GM21360 (cell line): ENCODE measurements around the gene NABP1.

ENCODE experiments used
- ATAC-seq: cut with Tn5 transposase; IDR thresholded peaks from one replicate; pipeline ENCODE4 v1.9.1; 2021; ENCODE audit warnings: mild to moderate bottlenecking, moderate library complexity; ENCODE audit not compliant: unreplicated experiment

NABP1 gene

GRCh38 chr2:191646163-191646902 is 31.6 kb upstream of the NABP1 start:
- no peak for ATAC-seq

- no peak for ATAC-seq
Observed at GRCh38 chr2:191649519-191649918, 28.4 kb upstream of the NABP1 start.

- peak; percentile 99 for ATAC-seq
Observed at GRCh38 chr2:191650896-191651773, 26.8 kb upstream of the NABP1 start.

GRCh38 chr2:191653667-191654391 is 24.1 kb upstream of the NABP1 start:
- ATAC-seq, result no peak

GRCh38 chr2:191656391-191656790 is 21.5 kb upstream of the NABP1 start:
- no peak for ATAC-seq

GRCh38 chr2:191656792-191657191 is 21.1 kb upstream of the NABP1 start:
- no peak for ATAC-seq

GRCh38 chr2:191657977-191658376 is 20.0 kb upstream of the NABP1 start:
- no peak for ATAC-seq

GRCh38 chr2:191659198-191659597 is 18.7 kb upstream of the NABP1 start:
- ATAC-seq, result no peak

GRCh38 chr2:191660575-191660974 is 17.4 kb upstream of the NABP1 start:
- ATAC-seq, result no peak

- ATAC-seq, result no peak
Observed at GRCh38 chr2:191661097-191661924, 16.6 kb upstream of the NABP1 start.

GRCh38 chr2:191664823-191665677 is 12.9 kb upstream of the NABP1 start:
- no peak for ATAC-seq

GRCh38 chr2:191666226-191666625 is 11.7 kb upstream of the NABP1 start:
- ATAC-seq, result no peak

GRCh38 chr2:191666732-191667131 is 11.2 kb upstream of the NABP1 start:
- ATAC-seq, result peak; percentile 70

- peak; percentile 78 for ATAC-seq
Observed at GRCh38 chr2:191670076-191670475, 7.9 kb upstream of the NABP1 start.

GRCh38 chr2:191670787-191671186 is 7.1 kb upstream of the NABP1 start:
- no peak for ATAC-seq

GRCh38 chr2:191675807-191676721 is 1.9 kb upstream of the NABP1 start:
- ATAC-seq, result peak; percentile 53

- peak; percentile 29 for ATAC-seq
Observed at GRCh38 chr2:191676790-191677645, 918 bp upstream of the NABP1 start.
